ENCODE data around the gene BABAM2. TPM values are rescaled to one million over a fixed set of nuclear protein-coding genes. Genes with fewer than 3 reads are reported as not detected.

BABAM2 gene
- total RNA-seq, 1 donor from 2014 or later, result 28.5 TPM

DNA sequence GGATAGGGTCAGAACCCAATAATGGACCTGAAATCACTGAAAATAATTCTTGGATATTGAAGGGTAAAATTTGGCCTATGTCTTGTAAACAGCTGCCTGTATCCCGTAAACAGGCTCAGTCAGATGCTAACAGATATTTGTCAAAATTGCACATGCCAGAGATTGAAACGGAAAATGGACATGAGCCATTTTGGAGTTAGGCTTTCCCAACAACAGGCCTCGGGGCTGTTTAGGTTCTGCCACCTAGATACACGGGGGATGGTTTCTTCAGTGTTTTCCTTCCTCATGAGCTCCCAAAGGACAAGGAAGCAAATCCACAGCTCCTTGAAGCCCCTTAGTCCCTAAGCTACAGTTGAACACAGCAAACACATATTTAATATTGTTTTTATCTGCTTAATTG, 297.9 kb downstream of the BABAM2 start:
- peaks cover 3% of the 10 kb centered on the region for H3K9me3 Mint-ChIP-seq (ENCODE audit: unreplicated experiment)
- FAIRE-seq, result no peak

DNA sequence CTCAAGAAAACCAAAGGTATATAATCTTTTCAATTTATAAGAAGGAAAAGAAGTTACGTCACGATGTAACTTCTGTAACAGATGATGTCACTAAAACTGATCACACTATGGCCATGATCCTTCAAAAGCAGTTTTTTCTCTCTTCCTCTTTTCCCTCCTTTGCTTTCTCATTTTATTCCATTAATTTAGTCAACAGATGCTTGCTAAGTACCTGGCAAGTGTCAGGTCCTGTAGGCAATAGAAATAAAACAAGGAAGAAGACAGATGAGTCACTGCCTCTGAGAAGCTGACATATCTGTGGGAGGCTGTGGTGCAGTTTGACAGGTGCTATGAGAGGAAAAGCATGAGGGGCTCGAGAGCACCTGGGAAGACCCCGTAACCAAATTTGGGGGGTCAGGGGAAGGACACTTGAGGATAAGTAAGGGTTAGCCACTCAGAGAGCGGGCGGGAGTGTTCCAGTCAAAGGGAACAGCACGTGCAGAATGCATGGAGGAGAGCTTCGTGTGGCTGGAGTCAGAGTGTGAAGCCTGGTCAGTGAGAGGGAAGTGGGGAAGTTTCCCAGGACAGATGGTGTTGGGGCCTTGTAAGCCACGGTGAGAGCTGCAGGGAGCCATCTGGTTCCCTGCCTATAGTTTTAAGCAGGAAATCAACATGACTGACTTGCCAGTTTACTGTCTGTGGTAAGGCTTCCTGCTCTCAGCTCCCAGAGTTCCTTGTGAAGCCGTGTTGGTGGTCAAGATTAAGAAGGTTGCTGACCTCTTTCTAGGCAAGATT, 303.3 kb downstream of the BABAM2 start:
- H3K4me3 ChIP-seq (ENCODE audit: insufficient read depth, low read depth, low read length), result no peak overlapping the region
- no peaks in the 10 kb centered on the region for H3K27me3 ChIP-seq (ENCODE audit: insufficient read depth, low read length)
- TF ChIP-seq, protein P1, sequence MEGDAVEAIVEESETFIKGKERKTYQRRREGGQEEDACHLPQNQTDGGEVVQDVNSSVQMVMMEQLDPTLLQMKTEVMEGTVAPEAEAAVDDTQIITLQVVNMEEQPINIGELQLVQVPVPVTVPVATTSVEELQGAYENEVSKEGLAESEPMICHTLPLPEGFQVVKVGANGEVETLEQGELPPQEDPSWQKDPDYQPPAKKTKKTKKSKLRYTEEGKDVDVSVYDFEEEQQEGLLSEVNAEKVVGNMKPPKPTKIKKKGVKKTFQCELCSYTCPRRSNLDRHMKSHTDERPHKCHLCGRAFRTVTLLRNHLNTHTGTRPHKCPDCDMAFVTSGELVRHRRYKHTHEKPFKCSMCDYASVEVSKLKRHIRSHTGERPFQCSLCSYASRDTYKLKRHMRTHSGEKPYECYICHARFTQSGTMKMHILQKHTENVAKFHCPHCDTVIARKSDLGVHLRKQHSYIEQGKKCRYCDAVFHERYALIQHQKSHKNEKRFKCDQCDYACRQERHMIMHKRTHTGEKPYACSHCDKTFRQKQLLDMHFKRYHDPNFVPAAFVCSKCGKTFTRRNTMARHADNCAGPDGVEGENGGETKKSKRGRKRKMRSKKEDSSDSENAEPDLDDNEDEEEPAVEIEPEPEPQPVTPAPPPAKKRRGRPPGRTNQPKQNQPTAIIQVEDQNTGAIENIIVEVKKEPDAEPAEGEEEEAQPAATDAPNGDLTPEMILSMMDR (IDR thresholded peaks at IDR 0.05; ENCODE audit: insufficient read depth, low read depth, low read length), result no peak
- no peak for TF ChIP-seq EZH2 (IDR thresholded peaks at IDR 0.05; ENCODE audit: insufficient read depth, low read length)
- Mint-ChIP-seq H3K36me3 (ENCODE audit: low read depth, unreplicated experiment) (no peaks in the 10 kb centered on the region), H3K27me3 (ENCODE audit: low read depth, unreplicated experiment) (no peaks in the 10 kb centered on the region), H3K4me1 (ENCODE audit: low read depth, unreplicated experiment) (peaks cover 6% of the 10 kb centered on the region), H3K4me3 (ENCODE audit: unreplicated experiment) (no peak overlapping the region), H3K9me3 (ENCODE audit: unreplicated experiment) (peaks cover 3% of the 10 kb centered on the region), H3K27ac (ENCODE audit: unreplicated experiment) (peak overlapping the region; percentile 13)
- H3K9me3 ChIP-seq (ENCODE audit: insufficient read depth, low read depth, low read length), result no peaks in the 10 kb centered on the region
- peak; percentile 7 for DNase-seq (ENCODE audit: low read depth)
- H3K9ac ChIP-seq (ENCODE audit: low read length), result no peak overlapping the region
- H3K36me3 ChIP-seq (ENCODE audit: insufficient read depth, low read length), result no peaks in the 10 kb centered on the region
- no peak overlapping the region for H3K4me2 ChIP-seq (ENCODE audit: low read length)
- no peak overlapping the region for H2AFZ ChIP-seq (ENCODE audit: low read depth, low read length)
- H3K4me1 ChIP-seq (ENCODE audit: insufficient read depth, low read length), result no peaks in the 10 kb centered on the region
- H4K20me1 ChIP-seq (ENCODE audit: insufficient read depth, low read length), result no peaks in the 10 kb centered on the region
- no peak for FAIRE-seq
- no peak overlapping the region for H3K27ac ChIP-seq (ENCODE audit: low read depth, low read length)
- no peaks in the 10 kb centered on the region for H3K79me2 ChIP-seq (ENCODE audit: insufficient read depth, low read length)

More for the DNA sequence above, 297.9 kb downstream of the BABAM2 start:
- H3K4me3 Mint-ChIP-seq (ENCODE audit: unreplicated experiment), result no peak overlapping the region
- Histone ChIP-seq H3K4me3 (ENCODE audit: insufficient read depth, low read depth, low read length) (no peak overlapping the region), H3K27ac (ENCODE audit: low read depth, low read length) (no peak overlapping the region), H3K4me1 (ENCODE audit: insufficient read depth, low read length) (peaks cover 7% of the 10 kb centered on the region), H3K36me3 (ENCODE audit: insufficient read depth, low read length) (no peaks in the 10 kb centered on the region), H3K27me3 (ENCODE audit: insufficient read depth, low read length) (no peaks in the 10 kb centered on the region), H4K20me1 (ENCODE audit: insufficient read depth, low read length) (no peaks in the 10 kb centered on the region), H3K4me2 (ENCODE audit: low read length) (no peak overlapping the region), H2AFZ (ENCODE audit: low read depth, low read length) (no peak overlapping the region), H3K9me3 (ENCODE audit: insufficient read depth, low read depth, low read length) (no peaks in the 10 kb centered on the region), H3K79me2 (ENCODE audit: insufficient read depth, low read length) (no peaks in the 10 kb centered on the region), H3K9ac (ENCODE audit: low read length) (no peak overlapping the region)
- DNase-seq (ENCODE audit: low read depth), result no peak
- no peak overlapping the region for H3K27ac Mint-ChIP-seq (ENCODE audit: unreplicated experiment)
- H3K36me3 Mint-ChIP-seq (ENCODE audit: low read depth, unreplicated experiment), result no peaks in the 10 kb centered on the region
- TF ChIP-seq, protein P1 (IDR thresholded peaks at IDR 0.05; ENCODE audit: insufficient read depth, low read depth, low read length), result no peak
- TF ChIP-seq EZH2 (IDR thresholded peaks at IDR 0.05; ENCODE audit: insufficient read depth, low read length), result no peak
- H3K27me3 Mint-ChIP-seq (ENCODE audit: low read depth, unreplicated experiment), result no peaks in the 10 kb centered on the region
- peaks cover 5% of the 10 kb centered on the region for H3K4me1 Mint-ChIP-seq (ENCODE audit: low read depth, unreplicated experiment)
